Fibroblast of skin of scalp (primary cell): Measurements from ENCODE around the gene EAF2. TPM values are rescaled to one million over a fixed set of nuclear protein-coding genes. Genes with fewer than 3 reads are reported as not detected.
"Not testable (repeated sequence)": the region's sequence is repeated elsewhere in the genome, so short reads cannot be mapped to it uniquely, and the experiment has no call there.

Experiments
- DNase-seq: peaks from one replicate; pipeline ENCODE4 v3.0.0-alpha.2; 2013
- polyA plus RNA-seq, 2 experiments: library from polyadenylated mRNA; unstranded; fragments of 120-200 nt; gene quantifications; one replicate each; pipeline ENCODE4 v1.2.1, GENCODE V29; 2013; ENCODE audit not compliant: insufficient read length in 2 of 2

EAF2 gene
- polyA plus RNA-seq (2013, experiment 1 of 2; ENCODE audit: insufficient read length), result 1.8 TPM
- 2.0 TPM for polyA plus RNA-seq (2013, experiment 2 of 2; ENCODE audit: insufficient read length)

GRCh38 chr3:121834671-121835464, at the start of gene EAF2, which contains the start of gene IQCB1:
TSS of gene EAF2 (plus strand) at chr3:121835209. CDS start at chr3:121835286, 77 bp downstream.
TSS of gene IQCB1 (minus strand) at chr3:121835060. CDS start at chr3:121828960, 6,100 bp downstream.
- peak; percentile 93 for DNase-seq

DNA sequence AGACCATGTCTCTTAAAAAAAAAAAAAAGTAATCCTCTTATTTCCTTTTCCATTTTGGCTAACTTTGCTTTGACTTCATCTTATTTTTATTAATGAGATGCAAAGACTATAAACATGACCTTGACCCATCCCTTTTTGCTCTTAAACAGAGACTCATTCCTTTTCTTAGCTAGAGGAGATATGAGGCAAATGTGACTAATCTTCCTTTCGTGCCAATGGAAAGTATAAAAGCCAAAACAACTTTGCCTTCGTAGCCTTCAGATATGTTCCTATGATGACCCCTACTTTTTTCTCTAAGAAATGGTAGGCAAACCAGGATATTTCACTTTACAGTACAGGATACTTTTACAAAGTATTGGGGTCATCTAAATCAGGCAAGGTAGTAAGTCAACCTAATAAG, 48.5 kb upstream of the EAF2 start:
- DNase-seq, result no peak

- no peak for DNase-seq
Observed at GRCh38 chr3:121793078-121793477, 41.9 kb upstream of the EAF2 start.

DNA sequence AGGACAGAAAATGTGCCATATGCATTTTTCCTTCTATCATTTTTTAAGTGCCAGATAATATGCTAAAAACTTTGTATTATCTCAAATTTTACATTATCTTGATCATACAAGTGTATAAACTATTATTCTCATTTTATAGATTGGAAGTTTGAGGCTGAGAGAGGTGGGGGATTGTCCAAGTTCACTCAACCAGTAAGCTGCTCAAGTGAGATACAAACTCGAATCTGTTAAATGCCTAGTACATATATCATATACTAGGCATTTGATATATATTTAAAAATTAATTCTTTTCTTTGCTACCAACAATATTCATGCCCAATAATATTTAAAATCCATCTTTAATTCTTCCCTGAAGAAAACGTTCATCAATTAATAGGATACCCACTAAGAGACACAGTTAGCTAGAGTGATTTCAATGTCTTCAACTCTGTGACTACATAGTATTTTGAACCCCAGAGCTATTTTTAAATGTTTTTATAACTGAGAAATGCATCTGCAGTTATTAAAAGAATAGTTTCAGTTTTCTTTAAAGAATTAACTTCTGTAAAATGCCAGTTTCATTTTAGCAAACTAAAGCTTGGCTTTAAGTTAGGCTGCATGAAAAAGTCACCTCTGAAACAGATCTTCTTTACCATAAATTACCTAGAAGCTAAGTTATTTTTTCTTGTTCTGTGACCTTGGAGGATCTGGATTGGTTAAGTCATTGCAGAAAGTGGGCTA, 40.6 kb upstream of the EAF2 start:
- DNase-seq, result no peak

GRCh38 chr3:121796970-121797369, 38.0 kb upstream of the EAF2 start:
- no peak for DNase-seq

GRCh38 chr3:121800906-121801305, 34.1 kb upstream of the EAF2 start:
- DNase-seq, result no peak

GRCh38 chr3:121803771-121804320, 31.2 kb upstream of the EAF2 start:
- no peak for DNase-seq

DNA sequence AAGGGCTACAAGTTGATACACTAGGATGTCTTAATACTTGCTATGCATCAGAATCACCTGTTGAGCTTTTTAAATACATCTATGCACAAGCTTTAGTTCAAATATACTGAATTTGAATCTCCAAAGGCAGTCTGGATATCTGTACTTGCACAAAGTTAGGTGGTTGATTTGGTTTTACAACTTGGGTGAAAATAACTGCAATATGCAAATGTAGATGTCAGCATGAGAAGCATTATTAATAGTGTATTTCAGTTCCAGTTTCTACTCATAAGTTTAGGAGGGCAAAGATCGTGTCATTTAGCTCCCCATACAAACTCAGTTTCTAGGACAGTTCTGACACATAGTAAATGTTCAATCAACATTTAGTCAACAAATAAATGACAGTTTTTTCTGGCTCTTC, 25.8 kb upstream of the EAF2 start:
- no peak for DNase-seq

DNA sequence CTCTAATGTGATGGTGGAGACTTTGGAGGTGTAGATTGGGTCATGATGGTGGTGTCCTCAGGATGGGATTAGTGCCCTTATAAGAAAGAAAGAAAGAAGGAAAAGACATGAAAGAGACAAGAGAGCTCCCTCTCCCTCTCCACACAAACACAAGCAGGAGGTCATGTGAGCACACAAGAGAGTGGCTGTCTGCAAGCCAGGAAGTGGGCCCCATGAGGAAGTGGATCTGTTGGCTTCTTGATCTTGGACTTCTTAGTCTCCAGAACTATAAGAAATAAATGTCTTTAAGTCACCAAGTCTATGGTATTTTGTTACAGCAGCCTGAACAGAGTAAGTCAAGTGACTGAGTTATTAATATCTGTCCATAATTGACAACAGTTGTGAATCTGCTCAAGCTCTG, 17.3 kb upstream of the EAF2 start:
- DNase-seq, result no peak

DNA sequence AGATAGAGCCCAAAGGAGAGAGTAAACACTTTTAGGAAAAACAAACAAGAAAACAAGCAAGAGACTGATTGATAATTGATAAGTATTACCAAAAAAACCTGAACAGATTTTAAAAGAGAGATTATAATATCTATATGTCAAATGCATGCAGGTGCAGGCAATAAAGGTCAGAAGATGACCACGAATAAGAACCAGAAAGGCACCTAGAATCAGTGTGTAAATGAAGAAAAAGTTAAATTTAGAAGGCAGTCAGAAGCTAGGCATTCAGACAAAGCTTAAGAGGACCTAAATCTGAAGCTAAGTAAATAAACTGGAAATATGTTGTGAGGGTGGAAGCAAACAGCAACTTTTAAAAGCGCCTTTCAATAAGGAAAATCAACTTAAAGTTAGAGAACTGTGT, 16.4 kb upstream of the EAF2 start:
- no peak for DNase-seq

DNA sequence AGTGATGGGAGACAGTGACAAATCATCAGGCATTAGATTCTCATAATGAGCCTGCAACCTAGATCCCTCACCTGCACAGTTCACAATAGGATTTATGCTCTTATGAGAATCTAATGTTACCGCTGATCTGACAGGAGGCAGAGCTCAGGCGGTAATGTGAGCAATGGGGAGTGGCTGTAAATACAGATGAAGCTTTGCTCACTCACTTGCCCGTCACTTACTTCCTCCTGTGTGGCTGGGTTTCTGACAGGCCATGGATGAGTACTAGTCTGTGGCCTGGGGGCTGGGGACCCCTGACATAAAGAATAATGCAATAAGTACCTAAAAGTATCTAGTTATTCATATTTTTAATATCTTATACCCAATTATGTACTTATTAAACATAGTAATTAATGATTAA, 15.8 kb upstream of the EAF2 start:
- DNase-seq, result no peak

- no peak for DNase-seq
Observed at GRCh38 chr3:121821421-121822199, 13.4 kb upstream of the EAF2 start.

DNA sequence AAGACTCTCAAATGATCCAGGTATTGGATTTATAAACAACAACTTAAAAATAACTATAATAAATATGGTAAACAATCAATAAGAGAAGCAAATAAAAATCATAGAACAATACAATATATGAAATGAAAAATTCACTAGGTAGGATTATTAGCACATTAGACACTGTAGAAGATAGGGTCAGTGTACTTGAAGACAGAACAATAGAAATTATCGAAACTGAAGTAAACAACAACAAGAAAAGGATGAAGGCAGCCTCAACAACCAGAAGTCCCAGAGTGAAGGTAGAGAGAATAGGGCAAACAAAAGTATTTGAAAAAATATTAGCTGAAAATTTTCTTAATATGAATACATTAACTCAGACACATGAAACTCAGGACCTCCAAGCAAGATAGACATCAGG, 12.0 kb upstream of the EAF2 start:
- DNase-seq, result no peak

- peak; percentile 0 for DNase-seq
Observed at GRCh38 chr3:121834157-121834670, 795 bp upstream of the EAF2 start.

DNA sequence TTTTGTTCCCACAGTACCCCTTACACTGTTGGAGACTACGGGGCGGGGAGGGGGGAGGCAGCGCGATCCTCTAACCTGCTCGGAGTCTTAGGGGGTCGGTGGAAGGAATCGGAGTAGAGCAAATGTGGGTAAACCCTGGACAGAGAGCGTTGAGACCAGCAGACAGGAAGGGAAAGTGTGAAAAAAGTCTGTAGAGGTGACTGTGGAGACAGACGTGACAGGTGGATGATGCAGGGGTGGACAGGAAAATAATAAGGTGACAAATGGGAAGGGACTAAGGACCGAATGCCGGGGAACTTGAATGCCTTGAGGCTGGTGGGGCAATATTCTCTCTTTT, 424 bp downstream of the EAF2 start:
- DNase-seq, result peak; percentile 0

DNA sequence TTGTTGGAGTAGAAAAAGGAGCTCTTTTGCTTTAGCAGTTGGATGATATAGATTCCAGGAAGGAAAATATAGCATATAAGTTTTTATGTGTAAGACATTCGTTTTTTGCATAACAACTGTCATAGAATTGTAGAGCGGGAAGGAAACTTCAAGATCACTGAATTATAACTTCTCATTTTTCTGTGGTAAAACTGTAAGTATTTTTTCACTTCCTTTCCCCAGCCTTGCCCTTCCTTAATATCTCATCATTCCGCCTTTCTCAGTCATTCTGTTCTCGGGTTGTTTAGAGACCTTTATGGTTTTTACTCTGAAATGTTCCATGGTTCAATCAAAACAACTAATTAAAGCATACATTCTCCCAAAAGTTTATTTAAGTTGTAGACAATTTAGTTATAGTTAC, 1.1 kb downstream of the EAF2 start:
- no peak for DNase-seq

DNA sequence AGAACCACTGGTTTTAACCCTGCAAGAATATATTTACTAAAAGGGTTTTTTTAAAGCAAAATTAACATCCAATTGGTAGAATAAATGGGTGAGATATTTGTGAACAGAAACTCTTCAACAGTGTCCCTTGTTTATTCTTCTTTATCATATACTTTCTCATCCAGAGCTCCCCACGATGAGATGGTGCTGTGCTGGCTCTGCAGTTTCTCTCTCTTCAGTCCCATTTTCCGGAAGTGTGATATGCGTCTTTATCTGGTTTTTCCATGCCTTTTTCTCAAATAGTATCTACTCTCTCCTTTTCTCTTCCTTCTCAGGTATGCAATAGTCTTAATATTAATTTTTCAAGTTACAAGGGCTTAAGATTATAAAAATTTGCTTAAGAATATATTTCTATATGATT, 1.5 kb downstream of the EAF2 start:
- no peak for DNase-seq

DNA sequence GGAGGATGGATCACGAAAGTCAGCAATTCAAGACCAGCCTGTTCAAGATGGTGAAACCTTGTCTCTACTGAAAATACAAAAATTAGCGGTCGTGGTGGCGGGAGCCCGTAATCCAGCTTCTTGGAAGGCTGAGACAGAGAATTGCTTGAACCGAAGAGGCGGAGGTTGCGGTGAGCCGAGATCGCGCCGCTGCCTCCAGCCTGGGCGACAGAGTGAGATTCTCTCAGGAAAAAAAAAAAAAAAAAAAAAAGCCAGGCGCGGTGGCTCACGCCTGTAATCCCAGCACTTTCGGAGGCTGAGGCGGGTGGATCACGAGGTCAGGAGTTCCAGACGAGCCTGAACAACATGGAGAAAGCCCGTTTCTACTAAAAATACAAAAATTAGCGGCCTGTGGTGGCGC, 5.0 kb downstream of the EAF2 start:
- DNase-seq, result no peak

- no peak for DNase-seq
Observed at GRCh38 chr3:121844892-121845291, 9.9 kb downstream of the EAF2 start.

DNA sequence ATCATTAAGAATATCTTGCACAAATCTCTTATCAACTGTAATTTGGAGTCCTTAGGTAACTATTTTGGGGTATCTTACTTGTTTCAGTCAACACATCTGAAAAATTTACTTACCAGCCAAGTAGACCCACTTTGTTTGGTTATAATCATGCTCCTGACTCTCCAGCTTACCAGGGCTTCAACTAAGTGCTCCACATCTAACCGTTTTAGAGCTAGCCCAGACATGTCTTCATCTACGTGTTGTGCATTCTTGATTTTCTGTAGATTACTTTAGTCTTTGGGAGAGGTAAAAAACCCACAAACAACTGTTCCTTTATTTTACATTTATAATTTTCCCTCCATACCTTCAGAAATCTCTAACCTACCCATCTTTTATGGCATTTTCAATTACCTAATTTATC, 17.2 kb downstream of the EAF2 start:
- no peak for DNase-seq

DNA sequence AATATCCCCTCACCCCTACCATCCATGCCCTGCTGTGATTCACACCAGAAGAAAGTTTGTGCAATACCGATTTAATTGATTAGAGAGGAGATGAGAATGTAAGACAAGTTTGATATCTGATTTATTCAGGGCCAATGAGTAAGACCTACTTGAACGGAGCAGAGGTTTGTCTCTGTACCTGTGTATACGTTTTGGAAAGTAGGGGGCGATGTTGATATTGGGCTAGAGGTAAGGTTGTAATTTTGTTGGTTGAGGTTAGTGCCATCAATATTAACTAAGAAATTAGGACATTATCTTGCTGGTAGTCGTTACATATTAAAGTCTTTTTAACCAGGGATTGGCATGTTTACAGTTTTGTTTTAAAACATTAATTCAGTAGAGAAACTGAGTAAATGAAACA, 20.5 kb downstream of the EAF2 start:
- no peak for DNase-seq

DNA sequence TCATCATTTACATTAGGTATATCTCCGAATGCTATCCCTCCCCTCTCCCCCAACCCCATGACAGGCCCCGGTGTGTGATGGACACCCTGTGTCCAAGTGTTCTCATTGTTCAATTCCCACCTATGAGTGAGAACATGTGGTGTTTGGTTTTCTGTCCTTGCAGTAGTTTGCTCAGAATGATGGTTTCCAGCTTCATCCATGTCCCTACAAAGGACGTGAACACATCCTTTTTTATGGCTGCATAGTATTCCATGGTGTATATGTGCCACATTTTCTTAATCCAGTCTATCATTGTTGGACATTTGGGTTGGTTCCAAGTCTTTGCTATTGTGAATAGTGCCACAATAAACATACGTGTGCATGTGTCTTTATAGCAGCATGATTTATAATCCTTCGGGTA, 22.8 kb downstream of the EAF2 start:
- DNase-seq, result not testable (repeated sequence)

GRCh38 chr3:121863247-121863646, 28.2 kb downstream of the EAF2 start:
- DNase-seq, result not testable (repeated sequence)
